MM.1S (cell line): ENCODE data around the gene ATP2A3.

ENCODE experiments used
- DNase-seq: peaks from one replicate; pipeline ENCODE4 v3.0.0-alpha.2; 2015
- H2AFZ ChIP-seq: fragments of 300-600 bp; sonication (generic); 2 replicates; pipeline ENCODE4 v1.6.0; 2016; ENCODE audit warnings: antibody characterized with exemption, low read length
- H3F3A ChIP-seq: fragments of 300-600 bp; sonication (generic); 2 replicates; pipeline ENCODE4 v1.6.1; 2016; ENCODE audit warnings: mild to moderate bottlenecking, antibody characterized with exemption, low read length, moderate library complexity, mixed read lengths; ENCODE audit not compliant: insufficient read depth
- H3K27ac ChIP-seq: fragments of 300-600 bp; sonication (generic); 2 replicates; pipeline ENCODE4 v1.5.1; 2016; ENCODE audit warnings: mild to moderate bottlenecking, low read length
- H3K27me3 ChIP-seq: fragments of 300-600 bp; sonication (generic); replicated peaks from 2 replicates; pipeline ENCODE4 v1.6.0; 2016; ENCODE audit warnings: low read length; ENCODE audit not compliant: insufficient read depth
- H3K36me3 ChIP-seq: fragments of 300-600 bp; sonication (generic); replicated peaks from 2 replicates; pipeline ENCODE4 v1.6.1; 2016; ENCODE audit warnings: mild to moderate bottlenecking, low read length, mixed read lengths; ENCODE audit not compliant: insufficient read depth
- H3K4me1 ChIP-seq: fragments of 300-600 bp; sonication (generic); 2 replicates; pipeline ENCODE4 v1.6.1; 2016; ENCODE audit warnings: low read length, mixed read lengths
- H3K4me2 ChIP-seq: fragments of 300-600 bp; sonication (generic); 2 replicates; pipeline ENCODE4 v1.6.0; 2016; ENCODE audit warnings: low read depth, low read length
- H3K4me3 ChIP-seq: fragments of 300-600 bp; sonication (generic); 2 replicates; pipeline ENCODE4 v1.5.1; 2016; ENCODE audit warnings: low read length, mixed read lengths
- H3K79me2 ChIP-seq: fragments of 300-600 bp; sonication (generic); 2 replicates; pipeline ENCODE4 v1.6.1; 2016; ENCODE audit warnings: mixed run types, low read length, mixed read lengths
- H3K9ac ChIP-seq: fragments of 300-600 bp; sonication (generic); 2 replicates; pipeline ENCODE4 v1.6.1; 2016; ENCODE audit warnings: low read length, mixed read lengths
- H3K9me2 ChIP-seq: fragments of 300-600 bp; sonication (generic); replicated peaks from 2 replicates; pipeline ENCODE4 v1.6.1; 2016; ENCODE audit warnings: mild to moderate bottlenecking, low read length, mixed read lengths; ENCODE audit not compliant: insufficient read depth
- H3K9me3 ChIP-seq: fragments of 300-600 bp; sonication (generic); replicated peaks from 2 replicates; pipeline ENCODE4 v1.6.1; 2016; ENCODE audit warnings: mild to moderate bottlenecking, low read length, mixed read lengths; ENCODE audit not compliant: insufficient read depth
- H4K20me1 ChIP-seq: fragments of 300-600 bp; sonication (generic); 2 replicates; pipeline ENCODE4 v1.6.1; 2016; ENCODE audit warnings: mild to moderate bottlenecking, low read length, moderate library complexity, mixed read lengths; ENCODE audit not compliant: insufficient read depth
- EZH2 ChIP-seq: fragments of 300-600 bp; sonication (generic); optimal IDR thresholded peaks from 2 replicates; pipeline ENCODE3; 2017; ENCODE audit warnings: low read depth, mild to moderate bottlenecking, antibody characterized with exemption, low read length, mixed read lengths
- EZH2phosphoT487 ChIP-seq: fragments of 300-600 bp; sonication (generic); IDR thresholded peaks from 2 replicates; pipeline ENCODE4 v1.6.1; 2018; ENCODE audit warnings: antibody characterized with exemption, low read length
- TF ChIP-seq, protein P1 (sequence below): fragments of 300-600 bp; sonication (generic); IDR thresholded peaks from 2 replicates; pipeline ENCODE4 v1.5.1; 2016; ENCODE audit warnings: antibody characterized with exemption, low read length, mixed read lengths

ATP2A3 gene

DNA sequence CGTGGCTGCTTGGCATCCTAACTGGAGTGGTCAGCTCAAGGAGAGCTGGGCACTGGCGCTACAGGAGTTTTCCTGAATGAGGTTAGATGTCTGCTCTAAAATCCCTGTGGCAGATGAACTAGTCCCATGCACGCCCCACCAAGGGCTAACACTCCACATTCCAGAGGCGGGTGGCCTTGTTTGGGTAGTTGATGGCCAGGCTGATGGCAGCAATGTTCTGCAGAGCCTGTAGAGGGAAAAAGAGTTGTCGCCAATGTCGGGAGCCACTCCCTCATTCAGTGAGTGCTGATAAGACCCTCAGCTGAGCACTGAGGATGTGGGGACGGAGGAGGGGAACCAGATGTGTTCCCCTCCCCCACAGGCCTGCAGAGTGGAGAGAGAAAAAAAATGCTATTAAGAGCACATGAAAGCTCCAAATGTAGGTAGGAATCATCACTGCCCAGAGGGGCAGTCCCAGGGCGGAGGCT lies 42.5 kb upstream of the ATP2A3 start:
- Histone ChIP-seq H3K4me3 (no peak overlapping the region), H3K79me2 (no peaks in the 10 kb centered on the region), H3K9me2 (no peaks in the 10 kb centered on the region), H3K9me3 (no peaks in the 10 kb centered on the region), H3K4me1 (no peaks in the 10 kb centered on the region), H3K36me3 (0 out of 2 replicates have a peak, but pooled peaks cover 6% of the 10 kb centered on the region), H3F3A (no peaks in the 10 kb centered on the region), H4K20me1 (no peaks in the 10 kb centered on the region), H3K4me2 (no peak overlapping the region), H3K27ac (no peak overlapping the region), H3K9ac (no peak overlapping the region), H2AFZ (no peak overlapping the region), H3K27me3 (no peaks in the 10 kb centered on the region)
- TF ChIP-seq, protein P1, sequence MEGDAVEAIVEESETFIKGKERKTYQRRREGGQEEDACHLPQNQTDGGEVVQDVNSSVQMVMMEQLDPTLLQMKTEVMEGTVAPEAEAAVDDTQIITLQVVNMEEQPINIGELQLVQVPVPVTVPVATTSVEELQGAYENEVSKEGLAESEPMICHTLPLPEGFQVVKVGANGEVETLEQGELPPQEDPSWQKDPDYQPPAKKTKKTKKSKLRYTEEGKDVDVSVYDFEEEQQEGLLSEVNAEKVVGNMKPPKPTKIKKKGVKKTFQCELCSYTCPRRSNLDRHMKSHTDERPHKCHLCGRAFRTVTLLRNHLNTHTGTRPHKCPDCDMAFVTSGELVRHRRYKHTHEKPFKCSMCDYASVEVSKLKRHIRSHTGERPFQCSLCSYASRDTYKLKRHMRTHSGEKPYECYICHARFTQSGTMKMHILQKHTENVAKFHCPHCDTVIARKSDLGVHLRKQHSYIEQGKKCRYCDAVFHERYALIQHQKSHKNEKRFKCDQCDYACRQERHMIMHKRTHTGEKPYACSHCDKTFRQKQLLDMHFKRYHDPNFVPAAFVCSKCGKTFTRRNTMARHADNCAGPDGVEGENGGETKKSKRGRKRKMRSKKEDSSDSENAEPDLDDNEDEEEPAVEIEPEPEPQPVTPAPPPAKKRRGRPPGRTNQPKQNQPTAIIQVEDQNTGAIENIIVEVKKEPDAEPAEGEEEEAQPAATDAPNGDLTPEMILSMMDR: no peak
- TF ChIP-seq EZH2: no peak
- no peak for DNase-seq

DNA sequence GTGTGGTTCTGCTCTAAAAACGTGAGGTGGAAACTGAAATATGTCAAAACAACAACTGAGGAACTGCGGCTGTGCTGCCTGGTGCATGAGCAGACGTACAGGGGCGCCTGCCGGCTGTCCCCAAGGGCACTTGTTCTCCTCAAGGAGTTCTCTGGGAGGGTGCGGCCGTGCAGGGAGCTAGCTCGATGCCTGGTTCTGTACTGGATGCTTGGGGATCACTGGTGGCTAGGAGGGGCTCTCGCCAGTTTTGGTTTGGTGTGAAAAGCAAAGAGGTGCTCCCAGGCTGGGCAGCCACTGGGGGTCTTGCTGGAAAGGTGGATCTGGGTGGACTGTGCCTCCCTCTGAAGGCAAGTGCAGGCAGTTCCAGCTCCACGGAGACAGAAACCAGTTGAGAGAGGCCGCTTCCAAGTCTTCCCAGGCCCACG lies 41.9 kb upstream of the ATP2A3 start:
- no peaks in the 10 kb centered on the region for H3F3A ChIP-seq
- H3K9me2 ChIP-seq: no peaks in the 10 kb centered on the region
- H3K4me3 ChIP-seq: no peak overlapping the region
- TF ChIP-seq EZH2phosphoT487 (no peak), EZH2 (no peak)
- TF ChIP-seq, protein P1: no peak
- H3K27ac ChIP-seq: no peak overlapping the region
- H3K4me1 ChIP-seq: no peaks in the 10 kb centered on the region
- no peaks in the 10 kb centered on the region for H3K79me2 ChIP-seq
- no peak overlapping the region for H3K4me2 ChIP-seq
- H2AFZ ChIP-seq: no peak overlapping the region
- DNase-seq: no peak
- no peaks in the 10 kb centered on the region for H3K27me3 ChIP-seq
- H3K9me3 ChIP-seq: no peaks in the 10 kb centered on the region
- 0 out of 2 replicates have a peak, but pooled peaks cover 6% of the 10 kb centered on the region for H3K36me3 ChIP-seq
- no peaks in the 10 kb centered on the region for H4K20me1 ChIP-seq
- no peak overlapping the region for H3K9ac ChIP-seq

DNA sequence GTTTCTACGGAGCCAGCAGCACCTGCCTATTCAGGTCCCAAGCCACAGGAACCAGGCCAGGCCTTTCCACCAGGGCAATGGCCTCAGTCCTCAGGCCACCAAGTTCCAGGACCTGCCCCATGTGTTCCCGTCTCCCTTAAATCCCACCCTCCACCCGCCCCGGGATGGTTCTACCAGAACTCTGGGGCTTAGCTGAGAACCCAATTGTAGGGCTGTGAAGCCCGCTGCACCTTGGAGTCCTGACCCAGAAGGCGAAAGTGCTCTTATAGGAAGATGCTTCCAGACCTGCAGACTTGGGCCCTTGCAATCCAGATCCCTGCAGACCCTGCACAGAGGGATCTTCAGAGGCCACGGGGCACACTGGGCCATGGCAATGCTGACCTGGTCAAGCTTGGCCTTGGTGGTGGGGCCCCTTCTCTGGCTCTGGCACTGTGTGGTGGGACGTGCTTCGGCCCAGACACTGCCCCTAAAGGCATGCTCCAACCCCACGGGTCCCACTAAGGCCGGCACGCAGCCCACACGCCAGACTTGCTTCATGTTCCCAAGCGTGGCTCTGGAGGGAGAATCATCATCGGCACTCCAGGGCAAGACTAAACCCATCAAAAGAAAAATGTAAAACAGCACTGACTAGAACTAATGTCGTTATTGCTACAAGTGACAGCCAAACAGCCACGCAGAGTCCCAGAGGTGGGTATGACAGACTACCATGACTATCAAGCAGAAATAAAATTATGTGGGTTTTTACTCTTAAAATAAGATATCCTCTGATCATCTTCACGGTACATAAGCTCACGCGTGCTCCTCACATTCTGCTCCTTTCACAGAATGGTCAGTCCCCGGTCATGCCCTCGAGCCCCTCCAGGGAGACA lies 41.3 kb upstream of the ATP2A3 start:
- no peak for DNase-seq
- no peaks in the 10 kb centered on the region for H3K9me2 ChIP-seq
- no peaks in the 10 kb centered on the region for H3K4me1 ChIP-seq
- H3F3A ChIP-seq: no peaks in the 10 kb centered on the region
- H3K36me3 ChIP-seq: 0 out of 2 replicates have a peak, but pooled peaks cover 6% of the 10 kb centered on the region
- no peaks in the 10 kb centered on the region for H4K20me1 ChIP-seq
- H2AFZ ChIP-seq: no peak overlapping the region
- no peak overlapping the region for H3K4me3 ChIP-seq
- no peaks in the 10 kb centered on the region for H3K79me2 ChIP-seq
- H3K27me3 ChIP-seq: no peaks in the 10 kb centered on the region
- no peaks in the 10 kb centered on the region for H3K9me3 ChIP-seq
- no peak overlapping the region for H3K27ac ChIP-seq
- no peak overlapping the region for H3K9ac ChIP-seq
- H3K4me2 ChIP-seq: no peak overlapping the region
- TF ChIP-seq, protein P1: no peak
- TF ChIP-seq EZH2: no peak
- TF ChIP-seq EZH2phosphoT487: no peak
